Measurements from ENCODE around the gene VAT1L.

Gene VAT1L, protein sequence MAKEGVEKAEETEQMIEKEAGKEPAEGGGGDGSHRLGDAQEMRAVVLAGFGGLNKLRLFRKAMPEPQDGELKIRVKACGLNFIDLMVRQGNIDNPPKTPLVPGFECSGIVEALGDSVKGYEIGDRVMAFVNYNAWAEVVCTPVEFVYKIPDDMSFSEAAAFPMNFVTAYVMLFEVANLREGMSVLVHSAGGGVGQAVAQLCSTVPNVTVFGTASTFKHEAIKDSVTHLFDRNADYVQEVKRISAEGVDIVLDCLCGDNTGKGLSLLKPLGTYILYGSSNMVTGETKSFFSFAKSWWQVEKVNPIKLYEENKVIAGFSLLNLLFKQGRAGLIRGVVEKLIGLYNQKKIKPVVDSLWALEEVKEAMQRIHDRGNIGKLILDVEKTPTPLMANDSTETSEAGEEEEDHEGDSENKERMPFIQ

DNA sequence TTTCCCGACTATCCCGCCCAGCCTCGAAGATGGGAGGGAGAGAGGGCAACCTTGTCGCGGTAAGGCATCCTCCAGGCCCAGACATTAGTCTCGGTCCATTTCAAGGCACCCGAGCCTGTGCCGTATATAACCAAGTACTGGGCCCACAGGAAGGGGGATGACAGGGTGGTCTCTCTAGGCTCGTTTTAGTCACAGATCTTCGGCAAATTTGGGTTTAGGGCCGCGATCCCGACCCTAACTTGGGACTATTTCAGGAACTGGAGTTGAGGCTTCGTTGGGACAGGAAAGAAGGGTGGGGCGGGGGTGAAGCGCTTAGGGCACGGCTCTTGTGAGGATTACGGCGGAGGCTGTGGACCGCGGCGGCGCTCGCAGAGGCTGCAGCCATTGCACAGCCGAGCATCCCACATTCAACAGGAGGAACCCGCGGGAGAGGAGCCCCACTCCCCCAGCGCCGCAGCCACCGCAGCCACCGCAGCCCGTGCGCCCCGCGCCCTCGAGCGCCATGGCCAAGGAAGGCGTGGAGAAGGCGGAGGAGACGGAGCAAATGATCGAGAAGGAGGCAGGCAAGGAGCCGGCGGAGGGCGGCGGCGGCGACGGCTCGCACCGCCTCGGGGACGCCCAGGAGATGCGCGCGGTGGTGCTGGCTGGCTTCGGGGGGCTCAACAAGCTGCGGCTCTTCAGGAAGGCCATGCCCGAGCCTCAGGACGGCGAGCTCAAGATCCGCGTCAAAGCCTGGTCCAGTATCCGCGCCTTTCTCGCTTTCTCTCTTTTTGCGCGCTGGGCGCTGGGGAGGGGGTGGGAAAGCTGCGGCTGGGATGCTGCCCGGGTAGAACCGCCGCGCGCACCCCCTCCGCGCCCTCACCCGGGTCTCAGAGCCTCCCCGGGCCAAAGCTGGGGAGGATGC, at the start of gene VAT1L:
VAT1L (plus strand) TSS at position 384 of the 904 bp plus-strand sequence; CDS start at position 503, 119 bp downstream.
- no peaks in the 10 kb centered on the region for H3K36me3 ChIP-seq (ENCODE audit: insufficient read depth, low read length)
- H3K79me2 ChIP-seq (ENCODE audit: control insufficient read depth, insufficient read depth, low read length, unreplicated experiment) = no peaks in the 10 kb centered on the region
- H3K4me1 ChIP-seq (ENCODE audit: control insufficient read depth, insufficient read depth, low read length, unreplicated experiment) = no peaks in the 10 kb centered on the region
- H2AFZ ChIP-seq (ENCODE audit: low read length, unreplicated experiment) = peak within 1 kb of the TSS; percentile 51
- H3K4me3 ChIP-seq (ENCODE audit: low read depth, low read length) = peak within 1 kb of the TSS; percentile 80
- H3K27me3 ChIP-seq (ENCODE audit: insufficient read depth, low read length) = peaks cover 71% of the 10 kb centered on the region
- H3K27ac ChIP-seq (ENCODE audit: low read depth, low read length) = no peak within 1 kb of the TSS

DNA sequence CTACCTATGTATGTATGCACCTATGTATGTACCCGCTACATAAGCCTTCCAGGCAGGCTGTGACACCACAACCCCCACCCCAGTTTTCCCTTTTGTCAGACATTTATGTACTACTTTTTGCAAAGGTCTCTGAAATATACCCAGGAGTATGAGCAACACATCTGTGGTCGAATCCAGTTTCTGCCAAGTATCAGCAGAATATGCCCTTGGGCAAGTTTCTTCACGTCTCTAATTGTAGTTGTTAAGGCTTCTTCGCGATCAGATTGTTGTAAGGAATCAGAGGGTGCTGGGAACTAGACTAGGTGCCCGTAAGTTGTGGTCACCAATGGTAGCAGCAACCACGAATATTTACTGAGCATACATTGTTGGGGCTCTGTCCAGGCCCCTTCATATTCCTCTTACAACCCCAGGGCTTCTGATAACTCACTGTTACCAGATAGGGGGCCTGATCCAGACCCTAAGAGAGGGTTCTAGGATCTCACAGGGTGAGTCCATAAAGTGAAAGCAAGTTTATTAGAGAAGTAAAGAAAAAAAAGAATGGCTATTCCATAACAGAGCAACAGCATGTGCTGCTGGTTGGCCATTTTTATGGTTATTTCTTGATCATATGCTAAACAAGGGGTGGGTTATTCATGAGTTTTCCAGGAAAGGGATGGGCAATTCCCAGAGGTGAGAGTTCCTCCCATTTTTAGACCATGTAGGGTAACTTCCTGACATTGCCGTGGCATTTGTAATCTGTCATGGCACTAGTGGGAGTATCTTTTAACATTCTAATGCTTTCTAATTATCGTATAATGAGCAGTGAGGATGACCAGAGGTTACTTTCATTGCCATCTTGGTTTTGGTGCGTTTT, 49.4 kb upstream of the VAT1L start:
- no peaks in the 10 kb centered on the region for H3K36me3 ChIP-seq (ENCODE audit: insufficient read depth, low read length)
- H3K4me3 ChIP-seq (ENCODE audit: low read depth, low read length) = no peak overlapping the region
- no peaks in the 10 kb centered on the region for H3K27me3 ChIP-seq (ENCODE audit: insufficient read depth, low read length)
- no peaks in the 10 kb centered on the region for H3K4me1 ChIP-seq (ENCODE audit: control insufficient read depth, insufficient read depth, low read length, unreplicated experiment)
- no peaks in the 10 kb centered on the region for H3K79me2 ChIP-seq (ENCODE audit: control insufficient read depth, insufficient read depth, low read length, unreplicated experiment)
- H2AFZ ChIP-seq (ENCODE audit: low read length, unreplicated experiment) = no peak overlapping the region
- H3K27ac ChIP-seq (ENCODE audit: low read depth, low read length) = no peak overlapping the region

DNA sequence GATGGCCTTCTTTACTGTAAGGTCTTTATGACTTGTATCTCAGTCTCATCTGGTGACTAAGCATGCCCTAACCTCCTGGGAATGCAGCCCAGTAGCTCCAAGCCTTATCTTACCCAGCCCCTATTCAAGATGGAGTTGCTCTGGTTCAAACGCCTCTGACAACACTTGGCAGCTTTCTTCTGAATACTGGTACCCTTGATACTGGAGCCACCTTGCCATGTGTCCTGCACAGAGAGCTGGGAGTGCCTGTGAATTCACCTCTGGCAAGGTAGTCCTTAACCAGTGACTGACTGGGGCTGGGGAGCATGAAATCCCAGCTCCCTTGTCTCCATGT, 48.8 kb upstream of the VAT1L start:
- Histone ChIP-seq H3K4me3 (ENCODE audit: low read depth, low read length) (no peak overlapping the region), H3K27me3 (ENCODE audit: insufficient read depth, low read length) (no peaks in the 10 kb centered on the region), H3K27ac (ENCODE audit: low read depth, low read length) (no peak overlapping the region), H2AFZ (ENCODE audit: low read length, unreplicated experiment) (no peak overlapping the region), H3K36me3 (ENCODE audit: insufficient read depth, low read length) (no peaks in the 10 kb centered on the region), H3K4me1 (ENCODE audit: control insufficient read depth, insufficient read depth, low read length, unreplicated experiment) (no peaks in the 10 kb centered on the region), H3K79me2 (ENCODE audit: control insufficient read depth, insufficient read depth, low read length, unreplicated experiment) (no peaks in the 10 kb centered on the region)

DNA sequence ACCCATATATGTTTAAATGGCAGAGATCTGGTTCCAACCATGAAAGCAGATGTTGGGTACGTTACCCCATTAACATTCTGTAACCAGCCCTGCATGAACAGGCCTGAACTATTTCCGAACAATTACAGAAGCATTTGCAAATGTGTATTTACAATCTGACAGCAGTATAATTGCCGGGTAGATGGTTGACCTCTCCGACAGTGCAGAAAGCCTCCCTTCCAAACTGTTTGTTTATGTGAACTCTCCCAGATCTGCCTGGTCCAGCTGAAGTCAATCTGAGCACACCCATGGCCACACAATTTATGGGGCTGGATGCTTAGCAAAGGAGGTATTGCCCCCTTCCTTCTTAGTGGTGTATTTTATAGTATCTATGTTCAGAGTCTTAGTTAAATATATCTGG, 44.2 kb upstream of the VAT1L start:
- H3K79me2 ChIP-seq (ENCODE audit: control insufficient read depth, insufficient read depth, low read length, unreplicated experiment) = no peaks in the 10 kb centered on the region
- H3K36me3 ChIP-seq (ENCODE audit: insufficient read depth, low read length) = no peaks in the 10 kb centered on the region
- H3K4me1 ChIP-seq (ENCODE audit: control insufficient read depth, insufficient read depth, low read length, unreplicated experiment) = no peaks in the 10 kb centered on the region
- no peak overlapping the region for H3K27ac ChIP-seq (ENCODE audit: low read depth, low read length)
- peaks cover 19% of the 10 kb centered on the region for H3K27me3 ChIP-seq (ENCODE audit: insufficient read depth, low read length)
- H2AFZ ChIP-seq (ENCODE audit: low read length, unreplicated experiment) = no peak overlapping the region
- H3K4me3 ChIP-seq (ENCODE audit: low read depth, low read length) = no peak overlapping the region

DNA sequence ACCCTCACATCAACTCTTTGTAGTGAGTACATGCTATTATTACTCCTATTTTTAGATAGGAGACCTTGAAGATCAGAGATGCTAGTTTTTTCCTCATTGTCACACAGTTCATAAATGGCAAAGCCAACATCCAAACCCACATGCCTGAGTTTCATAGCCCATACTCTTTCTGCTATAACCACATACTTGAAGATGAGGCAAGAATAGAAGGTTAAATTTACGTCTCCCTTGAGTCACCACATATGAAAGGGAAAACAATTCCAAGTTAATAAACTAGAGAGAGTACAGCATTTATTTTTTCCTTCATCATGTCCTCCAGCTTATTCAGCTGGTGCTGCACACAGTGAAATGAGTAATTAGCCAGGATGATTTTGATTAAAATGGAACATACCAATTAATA, 42.4 kb upstream of the VAT1L start:
- H3K79me2 ChIP-seq (ENCODE audit: control insufficient read depth, insufficient read depth, low read length, unreplicated experiment) = no peaks in the 10 kb centered on the region

DNA sequence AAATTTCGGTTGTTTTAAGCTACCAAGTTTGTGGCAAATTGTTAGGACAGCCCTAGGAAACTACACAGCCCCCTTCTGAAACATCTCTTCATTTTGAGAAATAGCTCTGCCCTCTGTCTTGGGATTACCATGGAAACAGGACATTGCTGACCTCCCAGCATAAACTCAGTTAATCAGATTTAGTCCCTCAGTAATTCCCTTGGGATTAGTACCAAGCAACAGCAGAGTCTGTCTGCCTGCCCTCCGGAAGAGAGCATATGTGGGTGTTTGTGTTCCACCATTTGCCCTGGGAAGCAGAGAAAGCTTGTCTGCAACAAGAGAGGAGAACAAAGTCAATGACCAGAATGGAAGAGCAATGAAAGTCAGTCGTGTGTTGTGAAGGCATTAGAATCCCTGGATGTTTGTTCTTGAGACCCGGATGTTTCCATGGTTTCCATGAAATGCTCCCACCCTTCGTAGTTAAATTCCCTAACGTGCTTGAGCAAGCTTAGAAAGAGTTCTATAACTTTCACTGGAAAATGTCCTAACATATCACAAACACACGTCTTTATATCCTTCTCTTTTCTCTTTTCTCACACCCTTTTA, 39.9 kb upstream of the VAT1L start:
- no peaks in the 10 kb centered on the region for H3K79me2 ChIP-seq (ENCODE audit: control insufficient read depth, insufficient read depth, low read length, unreplicated experiment)
- peaks cover 36% of the 10 kb centered on the region for H3K27me3 ChIP-seq (ENCODE audit: insufficient read depth, low read length)
- no peaks in the 10 kb centered on the region for H3K4me1 ChIP-seq (ENCODE audit: control insufficient read depth, insufficient read depth, low read length, unreplicated experiment)
- no peaks in the 10 kb centered on the region for H3K36me3 ChIP-seq (ENCODE audit: insufficient read depth, low read length)
- H2AFZ ChIP-seq (ENCODE audit: low read length, unreplicated experiment) = no peak overlapping the region
- H3K4me3 ChIP-seq (ENCODE audit: low read depth, low read length) = no peak overlapping the region
- no peak overlapping the region for H3K27ac ChIP-seq (ENCODE audit: low read depth, low read length)

More for the DNA sequence above, 42.4 kb upstream of the VAT1L start:
- H3K27me3 ChIP-seq (ENCODE audit: insufficient read depth, low read length) = peaks cover 32% of the 10 kb centered on the region
- H3K36me3 ChIP-seq (ENCODE audit: insufficient read depth, low read length) = no peaks in the 10 kb centered on the region
- no peak overlapping the region for H3K4me3 ChIP-seq (ENCODE audit: low read depth, low read length)
- no peak overlapping the region for H2AFZ ChIP-seq (ENCODE audit: low read length, unreplicated experiment)
- H3K4me1 ChIP-seq (ENCODE audit: control insufficient read depth, insufficient read depth, low read length, unreplicated experiment) = no peaks in the 10 kb centered on the region
- no peak overlapping the region for H3K27ac ChIP-seq (ENCODE audit: low read depth, low read length)

DNA sequence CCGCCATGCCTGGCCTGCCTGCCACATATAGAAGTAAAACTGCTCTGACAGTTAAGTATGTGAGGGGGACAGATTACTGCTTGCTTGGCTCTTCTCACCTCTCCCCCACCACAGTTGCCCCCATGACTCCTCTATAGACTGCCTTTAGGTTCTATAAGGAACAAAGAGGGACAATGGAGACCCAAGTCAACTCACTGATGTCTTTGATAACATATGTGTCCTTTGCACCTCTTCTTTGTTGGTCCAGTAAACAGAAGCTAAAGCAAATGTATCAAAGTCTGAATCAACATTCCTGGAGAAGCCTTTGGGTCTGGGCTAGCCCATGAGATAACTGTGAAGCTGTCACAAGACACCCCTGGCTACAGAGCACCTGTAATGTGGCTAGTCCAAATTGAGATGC, 38.9 kb upstream of the VAT1L start:
- Histone ChIP-seq H3K27me3 (ENCODE audit: insufficient read depth, low read length) (peaks cover 41% of the 10 kb centered on the region), H3K4me3 (ENCODE audit: low read depth, low read length) (no peak overlapping the region), H3K36me3 (ENCODE audit: insufficient read depth, low read length) (no peaks in the 10 kb centered on the region), H3K27ac (ENCODE audit: low read depth, low read length) (no peak overlapping the region), H2AFZ (ENCODE audit: low read length, unreplicated experiment) (no peak overlapping the region), H3K4me1 (ENCODE audit: control insufficient read depth, insufficient read depth, low read length, unreplicated experiment) (no peaks in the 10 kb centered on the region), H3K79me2 (ENCODE audit: control insufficient read depth, insufficient read depth, low read length, unreplicated experiment) (no peaks in the 10 kb centered on the region)

DNA sequence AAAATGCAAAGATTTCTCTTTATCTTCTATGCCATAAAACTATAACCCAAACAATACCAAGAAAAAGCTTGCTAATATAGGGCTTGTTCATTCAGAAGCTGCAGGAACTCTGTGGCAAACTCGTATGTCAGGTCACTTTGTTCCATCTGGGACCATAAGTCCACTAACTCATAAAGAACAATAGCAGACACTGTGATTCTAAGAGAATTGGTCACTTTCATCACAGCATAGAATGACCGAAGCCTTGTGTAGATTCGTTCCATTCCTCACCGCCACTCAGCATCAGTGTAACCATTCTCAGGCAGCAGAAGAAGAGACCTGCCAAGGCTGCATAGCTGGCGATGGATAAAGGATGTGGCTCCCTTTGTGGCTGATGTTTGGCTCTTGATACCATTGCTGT, 30.3 kb upstream of the VAT1L start:
- H3K27ac ChIP-seq (ENCODE audit: low read depth, low read length) = no peak overlapping the region
- no peak overlapping the region for H3K4me3 ChIP-seq (ENCODE audit: low read depth, low read length)
- H3K36me3 ChIP-seq (ENCODE audit: insufficient read depth, low read length) = no peaks in the 10 kb centered on the region
- no peaks in the 10 kb centered on the region for H3K4me1 ChIP-seq (ENCODE audit: control insufficient read depth, insufficient read depth, low read length, unreplicated experiment)
- no peaks in the 10 kb centered on the region for H3K79me2 ChIP-seq (ENCODE audit: control insufficient read depth, insufficient read depth, low read length, unreplicated experiment)
- no peak overlapping the region for H2AFZ ChIP-seq (ENCODE audit: low read length, unreplicated experiment)
- peaks cover 12% of the 10 kb centered on the region; the same call in 1 of the 2 replicates for H3K27me3 ChIP-seq (ENCODE audit: insufficient read depth, low read length)

DNA sequence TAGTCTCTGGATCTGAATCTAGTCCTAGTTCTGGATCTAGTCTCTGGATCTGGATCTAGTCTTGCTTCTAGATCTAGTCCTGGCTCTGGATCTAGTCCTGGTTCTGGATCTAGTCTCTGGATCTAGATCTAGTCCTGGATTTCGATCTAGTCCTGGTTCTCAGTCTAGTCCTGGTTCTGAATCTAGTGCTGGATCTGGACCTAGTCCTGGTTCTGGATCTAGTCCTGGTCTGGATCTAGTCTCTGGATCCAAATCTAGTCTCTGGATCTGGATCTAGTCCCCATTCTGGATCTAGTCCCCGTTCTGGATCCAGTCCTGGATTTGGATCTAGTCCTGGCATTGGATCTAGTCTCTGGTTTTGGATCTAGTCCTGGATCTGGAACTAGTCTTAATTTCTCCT, 29.9 kb upstream of the VAT1L start:
- H3K4me1 ChIP-seq (ENCODE audit: control insufficient read depth, insufficient read depth, low read length, unreplicated experiment) = no peaks in the 10 kb centered on the region
- no peak overlapping the region for H3K4me3 ChIP-seq (ENCODE audit: low read depth, low read length)
- no peaks in the 10 kb centered on the region for H3K36me3 ChIP-seq (ENCODE audit: insufficient read depth, low read length)
- no peak overlapping the region for H3K27ac ChIP-seq (ENCODE audit: low read depth, low read length)
- no peaks in the 10 kb centered on the region for H3K79me2 ChIP-seq (ENCODE audit: control insufficient read depth, insufficient read depth, low read length, unreplicated experiment)
- H2AFZ ChIP-seq (ENCODE audit: low read length, unreplicated experiment) = no peak overlapping the region
- peaks cover 12% of the 10 kb centered on the region; the same call in 1 of the 2 replicates for H3K27me3 ChIP-seq (ENCODE audit: insufficient read depth, low read length)

DNA sequence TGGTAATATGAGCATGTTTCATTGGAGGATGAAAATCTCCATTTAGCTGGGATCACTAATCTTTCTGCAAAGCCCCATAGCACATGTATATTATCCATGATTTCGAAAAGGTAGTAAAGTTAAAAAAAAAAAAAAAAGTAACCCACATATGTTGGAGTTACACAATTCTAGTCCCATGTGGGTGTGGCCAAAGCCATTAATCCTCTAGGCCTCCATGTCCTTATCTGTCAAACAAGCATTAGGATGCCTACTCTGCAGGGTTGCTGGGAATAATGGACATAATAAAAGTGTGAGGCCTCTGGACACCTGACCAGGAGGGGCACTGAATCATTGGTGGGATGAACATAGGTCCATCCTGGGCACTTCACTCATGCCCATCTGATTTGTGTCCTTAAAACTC, 29.2 kb upstream of the VAT1L start:
- H3K36me3 ChIP-seq (ENCODE audit: insufficient read depth, low read length) = no peaks in the 10 kb centered on the region
- H3K4me3 ChIP-seq (ENCODE audit: low read depth, low read length) = no peak overlapping the region
- no peaks in the 10 kb centered on the region for H3K4me1 ChIP-seq (ENCODE audit: control insufficient read depth, insufficient read depth, low read length, unreplicated experiment)
- peaks cover 7% of the 10 kb centered on the region; the same call in 1 of the 2 replicates for H3K27me3 ChIP-seq (ENCODE audit: insufficient read depth, low read length)
- no peak overlapping the region for H3K27ac ChIP-seq (ENCODE audit: low read depth, low read length)
- no peaks in the 10 kb centered on the region for H3K79me2 ChIP-seq (ENCODE audit: control insufficient read depth, insufficient read depth, low read length, unreplicated experiment)
- no peak overlapping the region for H2AFZ ChIP-seq (ENCODE audit: low read length, unreplicated experiment)
